Neural cell (in vitro differentiated cells): Measurements from ENCODE around the gene IKZF5. TPM values are rescaled to one million over a fixed set of nuclear protein-coding genes. Genes with fewer than 3 reads are reported as not detected.

Experiments used
- H2AFZ ChIP-seq: fragments of 200-600, 300-800 bp; sonication (generic), shearing (Covaris generic); 2 replicates; pipeline ENCODE4 v1.6.0; 2014; ENCODE audit warnings: low read depth, mild to moderate bottlenecking, antibody characterized with exemption, low read length, moderate library complexity
- H3F3A ChIP-seq: fragments of 200-600 bp; shearing (Covaris generic); 2 replicates; pipeline ENCODE4 v1.6.1; 2016; ENCODE audit warnings: mild to moderate bottlenecking, moderate library complexity, mixed read lengths, antibody characterized with exemption, low read length; ENCODE audit not compliant: insufficient read depth, poor library complexity, severe bottlenecking
- H3K27ac ChIP-seq: fragments of 200-600, 300-800 bp; sonication (generic), shearing (Covaris generic); 2 replicates; pipeline ENCODE4 v1.5.1; 2014; ENCODE audit warnings: mild to moderate bottlenecking, low read length, moderate library complexity
- H3K27me3 ChIP-seq: fragments of 300-800, 200-600 bp; sonication (generic), shearing (Covaris generic); 2 replicates; pipeline ENCODE4 v1.6.0; 2014; ENCODE audit warnings: mild to moderate bottlenecking, low read depth, low read length, moderate library complexity; ENCODE audit not compliant: insufficient read depth
- H3K36me3 ChIP-seq: fragments of 300-800, 200-600 bp; sonication (generic), shearing (Covaris generic); 2 replicates; pipeline ENCODE4 v1.5.1; 2014; ENCODE audit warnings: mild to moderate bottlenecking, antibody characterized with exemption, low read length, moderate library complexity; ENCODE audit not compliant: insufficient read depth
- H3K4me2 ChIP-seq: fragments of 300-800, 200-600 bp; sonication (generic), shearing (Covaris generic); 2 replicates; pipeline ENCODE4 v1.6.0; 2014; ENCODE audit warnings: mild to moderate bottlenecking, low read length
- H3K4me3 ChIP-seq: fragments of 300-800, 200-600 bp; sonication (generic), shearing (Covaris generic); 2 replicates; pipeline ENCODE4 v1.5.1; 2014; ENCODE audit warnings: mild to moderate bottlenecking, low read length, moderate library complexity
- H3K79me2 ChIP-seq: fragments of 200-600 bp; shearing (Covaris generic); replicated peaks from 2 replicates; pipeline ENCODE4 v1.6.0; 2014; ENCODE audit warnings: mild to moderate bottlenecking, low read length, moderate library complexity; ENCODE audit not compliant: insufficient read depth
- H3K9ac ChIP-seq: fragments of 300-800, 200-600 bp; sonication (generic), shearing (Covaris generic); 2 replicates; pipeline ENCODE4 v1.6.1; 2016; ENCODE audit warnings: mild to moderate bottlenecking, low read length, mixed read lengths
- H3K9me2 ChIP-seq: fragments of 200-600 bp; shearing (Covaris generic); 2 replicates; pipeline ENCODE4 v1.6.1; 2016; ENCODE audit warnings: mild to moderate bottlenecking, low read length, mixed read lengths; ENCODE audit not compliant: insufficient read depth
- H3K9me3 ChIP-seq: fragments of 200-600, 300-800 bp; sonication (generic), shearing (Covaris generic); 2 replicates; pipeline ENCODE4 v1.6.1; 2016; ENCODE audit warnings: mild to moderate bottlenecking, mixed run types, low read length, moderate library complexity, mixed read lengths
- H4K20me1 ChIP-seq: fragments of 200-600 bp; shearing (Covaris generic); 2 replicates; pipeline ENCODE4 v1.6.1; 2016; ENCODE audit warnings: mild to moderate bottlenecking, mixed run types; ENCODE audit not compliant: insufficient read depth
- CTCF ChIP-seq: fragments of 450-650 bp; IDR thresholded peaks from 2 replicates; pipeline ENCODE4 v1.5.1; 2014; ENCODE audit warnings: antibody characterized with exemption, mild to moderate bottlenecking, moderate library complexity; ENCODE audit not compliant: poor library complexity, severe bottlenecking
- EP300 ChIP-seq: fragments of 450-650 bp; conservative IDR thresholded peaks from 2 replicates; pipeline ENCODE4 v1.6.1; 2014; ENCODE audit warnings: antibody characterized with exemption, mild to moderate bottlenecking, moderate library complexity; ENCODE audit not compliant: poor library complexity, severe bottlenecking
- EZH2 ChIP-seq: fragments of 200-600, 300-800 bp; shearing (Covaris generic), sonication (generic); IDR thresholded peaks from 2 replicates; pipeline ENCODE4 v1.6.1; 2014; ENCODE audit warnings: antibody characterized with exemption, low read length, borderline replicate concordance, mild to moderate bottlenecking; ENCODE audit not compliant: insufficient read depth, poor library complexity, severe bottlenecking
- MXI1 ChIP-seq: fragments of 450-650 bp; conservative IDR thresholded peaks from 2 replicates; pipeline ENCODE4 v1.6.1; 2014; ENCODE audit warnings: antibody characterized with exemption, mild to moderate bottlenecking; ENCODE audit not compliant: poor library complexity, severe bottlenecking
- POLR2AphosphoS5 ChIP-seq: IDR thresholded peaks from 2 replicates; pipeline ENCODE4 v1.6.1; 2012
- RAD21 ChIP-seq: fragments of 450-650 bp; conservative IDR thresholded peaks from 2 replicates; pipeline ENCODE4 v1.6.1; 2014; ENCODE audit warnings: antibody characterized with exemption, mild to moderate bottlenecking, moderate library complexity
- REST ChIP-seq: IDR thresholded peaks from 2 replicates; pipeline ENCODE4 v1.6.1; 2012; ENCODE audit warnings: borderline replicate concordance
- SMC3 ChIP-seq: fragments of 450-650 bp; conservative IDR thresholded peaks from 2 replicates; pipeline ENCODE4 v1.6.1; 2014; ENCODE audit warnings: antibody characterized with exemption, mild to moderate bottlenecking, moderate library complexity; ENCODE audit not compliant: poor library complexity
- TAF1 ChIP-seq: IDR thresholded peaks from 2 replicates; pipeline ENCODE4 v1.6.1; 2012; ENCODE audit warnings: low read depth
- polyA plus RNA-seq: library from polyadenylated mRNA; depleted of rRNA; stranded (reverse); fragments of >200 nt; gene quantifications from 2 replicates; pipeline ENCODE4 v1.2.3, GENCODE V29; 2014

Gene IKZF5
- polyA plus RNA-seq, 1 donor from 2014 or later, result 11.0 TPM

- H2AFZ ChIP-seq, result no peak overlapping the region
- H3K4me2 ChIP-seq, result no peak overlapping the region
- no peaks in the 10 kb centered on the region for H4K20me1 ChIP-seq
- H3K27me3 ChIP-seq, result no peaks in the 10 kb centered on the region
- H3K36me3 ChIP-seq, result no peaks in the 10 kb centered on the region
- no peak for TF ChIP-seq POLR2AphosphoS5
- TF ChIP-seq RAD21, result no peak
- H3K4me3 ChIP-seq, result no peak overlapping the region
- no peak overlapping the region for H3K9ac ChIP-seq
- H3F3A ChIP-seq, result no peaks in the 10 kb centered on the region
- H3K9me2 ChIP-seq, result no peaks in the 10 kb centered on the region
- H3K9me3 ChIP-seq, result peaks cover 6% of the 10 kb centered on the region
- H3K27ac ChIP-seq, result no peak overlapping the region
- H3K79me2 ChIP-seq, result peaks cover 4% of the 10 kb centered on the region
These were observed 52.7 kb downstream of the IKZF5 start for GRCh38 chr10:122955892-122956291.

GRCh38 chr10:122954731-122955050, 53.9 kb downstream of the IKZF5 start:
- peak overlapping the region; percentile 81 for H2AFZ ChIP-seq
- no peak overlapping the region for H3K27ac ChIP-seq
- H3K36me3 ChIP-seq, result no peaks in the 10 kb centered on the region
- TF ChIP-seq EZH2 (no peak), CTCF (no peak), MXI1 (no peak), SMC3 (no peak), RAD21 (no peak), EP300 (no peak), TAF1 (no peak), POLR2AphosphoS5 (no peak), REST (no peak)
- H3K9ac ChIP-seq, result no peak overlapping the region
- H3K79me2 ChIP-seq, result peaks cover 4% of the 10 kb centered on the region
- H3K9me3 ChIP-seq, result peaks cover 6% of the 10 kb centered on the region
- no peaks in the 10 kb centered on the region for H4K20me1 ChIP-seq
- no peaks in the 10 kb centered on the region for H3K27me3 ChIP-seq
- no peak overlapping the region for H3K4me2 ChIP-seq
- no peaks in the 10 kb centered on the region for H3K9me2 ChIP-seq
- peak overlapping the region; percentile 85 for H3K4me3 ChIP-seq
- no peaks in the 10 kb centered on the region for H3F3A ChIP-seq
